K562 (cell line): ENCODE data around the gene LTBP1. TPM values are rescaled to one million over a fixed set of nuclear protein-coding genes. Genes with fewer than 3 reads are reported as not detected.

ENCODE experiments used
- ATAC-seq: fragments of 200-7000 bp; cut with Tn5 transposase; 3 replicates; pipeline ENCODE4 v1.9.1; 2020; ENCODE audit warnings: moderate library complexity
- BruUV-seq: library from RNA; stranded (reverse); fragments of 400-500 nt; replicated peaks from 2 replicates; lab custom pipeline; 2021; lab: Mats Ljungman, UMichigan
- CTCF ChIA-PET: fragments of 300-600 bp; formaldehyde crosslinking; extraction: SDS; loops from one replicate; lab custom pipeline; 2021; ENCODE audit warnings: low intra/inter-chr PET ratio; lab: Yijun Ruan, JAX
- POLR2A ChIA-PET: fragments of 300-600, 350-650 bp; sonication (Branson Sonifier 250); formaldehyde crosslinking; extraction: SDS; loops from one replicate; lab custom pipeline; 2021; ENCODE audit warnings: antibody characterized with exemption, inconsistent platforms; lab: Yijun Ruan, JAX
- DNase-seq, 4 experiments: peaks; one replicate each; pipeline versions ENCODE4 v3.0.0 to v3.0.0-alpha.2; 2011 to 2018; ENCODE audit warnings: low spot score in 3 of 4, mixed read lengths in 3 of 4; ENCODE audit errors: extremely low read depth in 1 of 4
- FAIRE-seq: peaks from 2 replicates; lab custom pipeline; 2011; peaks lifted over from hg19 to GRCh38; lab: Jason Lieb, UNC
- H2AFZ ChIP-seq: 2 replicates; pipeline ENCODE4 v1.6.0; 2011; ENCODE audit warnings: low read depth, low read length, control low read depth, inconsistent platforms
- H3K27ac ChIP-seq: fragments of 200-600 bp; 3 replicates; pipeline ENCODE4 v1.8.0; 2011; ENCODE audit warnings: low read depth, mild to moderate bottlenecking, control low read depth, inconsistent platforms, low read length, moderate library complexity, mixed read lengths; ENCODE audit errors: extremely low read depth
- H3K27me3 ChIP-seq, 2 experiments: fragments of 300-600 bp in 1 of 2; 2 replicates in 1 of 2; 3 replicates in 1 of 2; pipeline versions ENCODE4 v1.6.0 to v1.8.0; 2011; ENCODE audit warnings: inconsistent platforms in 2 of 2, low read length in 2 of 2, mild to moderate bottlenecking in 1 of 2, mixed read lengths in 1 of 2, moderate library complexity in 1 of 2; ENCODE audit not compliant: control insufficient read depth in 2 of 2, insufficient read depth in 2 of 2
- H3K36me3 ChIP-seq: fragments of 300-600 bp; 3 replicates; pipeline ENCODE4 v1.8.0; 2011; ENCODE audit warnings: mild to moderate bottlenecking, low read length, inconsistent platforms; ENCODE audit not compliant: control insufficient read depth, insufficient read depth
- H3K4me1 ChIP-seq, 2 experiments: fragments of 200-600 bp in 1 of 2; replicated peaks in 1 of 2; 2 replicates in 1 of 2; 3 replicates in 1 of 2; pipeline versions ENCODE4 v1.5.1 to v1.8.0; 2011; ENCODE audit warnings: inconsistent platforms in 2 of 2, low read length in 2 of 2, mild to moderate bottlenecking in 1 of 2, mixed read lengths in 1 of 2, moderate library complexity in 1 of 2; ENCODE audit not compliant: control insufficient read depth in 2 of 2, insufficient read depth in 2 of 2
- H3K4me2 ChIP-seq: 2 replicates; pipeline ENCODE4 v1.6.1; 2011; ENCODE audit warnings: low read length, control low read depth, inconsistent platforms, mixed read lengths; ENCODE audit not compliant: insufficient read depth
- H3K4me3 ChIP-seq: fragments of 200-600 bp; sonication (generic), shearing (Covaris generic); 2 replicates; pipeline ENCODE4 v1.5.1; 2016; ENCODE audit warnings: control low read depth, inconsistent platforms
- H3K79me2 ChIP-seq: fragments of 200-600 bp; 3 replicates; pipeline ENCODE4 v1.8.0; 2011; ENCODE audit warnings: low read length, inconsistent platforms; ENCODE audit not compliant: control insufficient read depth, insufficient read depth
- H3K9ac ChIP-seq, 2 experiments: 2 replicates each; pipeline versions ENCODE4 v1.6.0 to v1.6.1; 2011; ENCODE audit warnings: low read depth in 2 of 2, low read length in 2 of 2, control low read depth in 1 of 2, inconsistent platforms in 1 of 2, mild to moderate bottlenecking in 1 of 2, mixed read lengths in 1 of 2; ENCODE audit not compliant: insufficient read depth in 1 of 2
- H3K9me1 ChIP-seq: one replicate; pipeline ENCODE4 v1.6.0; 2011; ENCODE audit warnings: inconsistent platforms, mild to moderate bottlenecking, low read length, moderate library complexity; ENCODE audit not compliant: control insufficient read depth, insufficient read depth
- H3K9me3 ChIP-seq: replicated peaks from 2 replicates; pipeline ENCODE4 v1.5.1; 2011; ENCODE audit warnings: low read depth, low read length, inconsistent platforms; ENCODE audit not compliant: control insufficient read depth, insufficient read depth
- H4K20me1 ChIP-seq: replicated peaks from 2 replicates; pipeline ENCODE4 v1.6.1; 2011; ENCODE audit warnings: low read length, inconsistent platforms, mixed read lengths; ENCODE audit not compliant: control insufficient read depth, insufficient read depth
- CBFA2T3 ChIP-seq: fragments of 450-650 bp; IDR thresholded peaks from 2 replicates; pipeline ENCODE4 v1.6.1; 2017
- DMBX1 ChIP-seq: fragments of 250-450 bp; sonication (Bioruptor Pico); IDR thresholded peaks from 2 replicates; pipeline ENCODE4 v1.8.0; 2022; ENCODE audit warnings: inconsistent platforms, mild to moderate bottlenecking, moderate library complexity, borderline replicate concordance
- EGR1 ChIP-seq: fragments of 450-650 bp; conservative IDR thresholded peaks from 2 replicates; pipeline ENCODE4 v1.6.1; 2017; ENCODE audit warnings: mild to moderate bottlenecking
- HDAC3 ChIP-seq: fragments of 450-650 bp; IDR thresholded peaks from 2 replicates; pipeline ENCODE4 v1.6.1; 2018; ENCODE audit warnings: borderline replicate concordance, mild to moderate bottlenecking, moderate library complexity; ENCODE audit not compliant: partially characterized antibody
- HSF4 ChIP-seq: fragments of 250-450 bp; sonication (Bioruptor Pico); IDR thresholded peaks from 2 replicates; pipeline ENCODE4 v2.1.2; 2022; ENCODE audit warnings: mild to moderate bottlenecking, moderate library complexity, borderline replicate concordance
- KLF10 ChIP-seq: fragments of 250-450 bp; sonication (Bioruptor Pico); IDR thresholded peaks from 2 replicates; pipeline ENCODE4 v1.6.1; 2021; ENCODE audit warnings: matching md5 sums
- POLR2A ChIP-seq: fragments of 450-650 bp; conservative IDR thresholded peaks from 2 replicates; pipeline ENCODE4 v1.6.1; 2016
- PTTG1 ChIP-seq: fragments of 450-650 bp; IDR thresholded peaks from 2 replicates; pipeline ENCODE4 v1.6.1; 2016; ENCODE audit warnings: low read depth, mild to moderate bottlenecking, missing genetic modification characterization, missing compliant biosample characterization
- SRSF1 ChIP-seq: fragments of 200-400 bp; formaldehyde crosslinking; IDR thresholded peaks from 2 replicates; pipeline ENCODE4 v1.6.1; 2017; ENCODE audit warnings: mild to moderate bottlenecking, low read depth, low read length, moderate library complexity
- TAF1 ChIP-seq: IDR thresholded peaks from 2 replicates; pipeline ENCODE4 v1.6.1; 2011; ENCODE audit warnings: mild to moderate bottlenecking, low read length, moderate library complexity; ENCODE audit not compliant: insufficient read depth, control insufficient read depth, severe bottlenecking; ENCODE audit errors: extremely low read depth
- ZFX ChIP-seq: sonication (generic); formaldehyde crosslinking; IDR thresholded peaks from 2 replicates; pipeline ENCODE4 v1.8.0; 2022; ENCODE audit warnings: mild to moderate bottlenecking, missing genetic modification reagents, moderate library complexity
- ZNF134 ChIP-seq: fragments of 250-450 bp; sonication (Bioruptor Pico); conservative IDR thresholded peaks from 2 replicates; pipeline ENCODE4 v1.4.0; 2020
- ZZZ3 ChIP-seq: fragments of 450-650 bp; IDR thresholded peaks from 2 replicates; pipeline ENCODE4 v1.6.1; 2016; ENCODE audit warnings: antibody characterized with exemption, mild to moderate bottlenecking, moderate library complexity
- WGBS: fragments of 100-300 bp; shearing (Covaris generic); methylation state at CpG from one replicate; pipeline ENCODE4 v1.1.6; 2016; ENCODE audit warnings: low coverage, mixed read lengths; ENCODE audit not compliant: insufficient coverage; ENCODE audit errors: missing lambda C conversion rate; 5-methylcytosine and 5-hydroxymethylcytosine counted together
- in situ Hi-C: fragments of 300-500 bp; cut with MboI; formaldehyde crosslinking; loops from 4 replicates; pipeline ENCODE4 v1.15.0; 2018; ENCODE audit warnings: inconsistent platforms, mixed read lengths
- intact Hi-C: fragments of 100-400 bp; cut with micrococcal nuclease; formaldehyde crosslinking; loops from 2 replicates; pipeline ENCODE4 v1.14.2; 2022
- polyA plus RNA-seq, 8 experiments: library from polyadenylated mRNA; depleted of rRNA in 4 of 8; stranded (reverse) in 5 of 8; unstranded in 3 of 8; fragments of >200 nt; fragmentation: Nextera tagmentation in 2 of 8; fragmentation: Illumina TruSeq in 1 of 8; extraction: Ambion mirVana in 2 of 8; extraction: Trizol in 1 of 8; gene quantifications; 2 replicates each; pipeline versions ENCODE4 v1.2.1 to v1.2.3, GENCODE V29; 2011 to 2014; ENCODE audit warnings: inconsistent platforms in 1 of 8, missing spikeins in 1 of 8
- total RNA-seq, 7 experiments: library from RNA; depleted of rRNA in 6 of 7; stranded (reverse); fragments of >200 nt in 6 of 7; fragmentation: Illumina TruSeq in 2 of 7; extraction: Trizol in 2 of 7; gene quantifications; 2 replicates each; pipeline versions ENCODE4 v1.2.1 to v1.2.3, GENCODE V29; 2011 to 2021; ENCODE audit warnings: low replicate concordance in 1 of 7
- TF ChIP-seq, protein P1 (sequence below): fragments of 250-450 bp; sonication (Bioruptor Pico); IDR thresholded peaks from 2 replicates; pipeline ENCODE4 v1.8.0; 2022; ENCODE audit warnings: inconsistent platforms

LTBP1 gene
- total and polyA plus RNA-seq, 9 of the 15 experiments (the other 6 are each of a cell fraction or from before 2014, with no cell fraction given): 3.6 to 16.4 (median 8.5) TPM

GRCh38 chr2:33264766-33265165 is 318.0 kb downstream of the LTBP1 start:
- in situ Hi-C loops (no loop called here), intact Hi-C loops (no loop called here)
- Histone ChIP-seq H3K79me2 (no peaks in the 10 kb centered on the region), H3K9me1 (no peaks in the 10 kb centered on the region), H3K27ac (no peak overlapping the region; the same call in 2 of the 3 replicates), H3K36me3 (no peaks in the 10 kb centered on the region; the same call in 2 of the 3 replicates), H3K4me3 (no peak overlapping the region), H3K27me3 (no peaks in the 10 kb centered on the region), H3K9me3 (0 out of 2 replicates have a peak, but pooled peaks cover 3% of the 10 kb centered on the region), H3K9ac (no peak overlapping the region), H2AFZ (no peak overlapping the region), H4K20me1 (no peaks in the 10 kb centered on the region), H3K4me2 (no peak overlapping the region), H3K4me1 (no peaks in the 10 kb centered on the region; a peak in 1 of 5 replicates)
- 46% methylated on average over 3 of the region's 3 CpGs for WGBS
- BruUV-seq: no TSS peak
- POLR2A ChIA-PET: no interaction called here
- FAIRE-seq (no peak), DNase-seq (peak in 1 of 4 experiments; percentile 14), ATAC-seq (no peak)
- peak; percentile 57; the same call in 1 of the 2 replicates for TF ChIP-seq EGR1
- no peak for TF ChIP-seq POLR2A
- TF ChIP-seq KLF10 (CRISPR knock-in tag): no peak
- TF ChIP-seq HDAC3: no peak
- TF ChIP-seq DMBX1 (CRISPR knock-in tag): no peak
- TF ChIP-seq SRSF1: no peak
- TF ChIP-seq ZZZ3: no peak
- TF ChIP-seq, protein P1, sequence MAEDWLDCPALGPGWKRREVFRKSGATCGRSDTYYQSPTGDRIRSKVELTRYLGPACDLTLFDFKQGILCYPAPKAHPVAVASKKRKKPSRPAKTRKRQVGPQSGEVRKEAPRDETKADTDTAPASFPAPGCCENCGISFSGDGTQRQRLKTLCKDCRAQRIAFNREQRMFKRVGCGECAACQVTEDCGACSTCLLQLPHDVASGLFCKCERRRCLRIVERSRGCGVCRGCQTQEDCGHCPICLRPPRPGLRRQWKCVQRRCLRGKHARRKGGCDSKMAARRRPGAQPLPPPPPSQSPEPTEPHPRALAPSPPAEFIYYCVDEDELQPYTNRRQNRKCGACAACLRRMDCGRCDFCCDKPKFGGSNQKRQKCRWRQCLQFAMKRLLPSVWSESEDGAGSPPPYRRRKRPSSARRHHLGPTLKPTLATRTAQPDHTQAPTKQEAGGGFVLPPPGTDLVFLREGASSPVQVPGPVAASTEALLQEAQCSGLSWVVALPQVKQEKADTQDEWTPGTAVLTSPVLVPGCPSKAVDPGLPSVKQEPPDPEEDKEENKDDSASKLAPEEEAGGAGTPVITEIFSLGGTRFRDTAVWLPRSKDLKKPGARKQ (CRISPR knock-in tag): no peak
- no peak for TF ChIP-seq ZNF134 (CRISPR knock-in tag)
- no peak for TF ChIP-seq TAF1
- TF ChIP-seq ZFX (CRISPR knock-in tag): no peak
- 0 out of 2 replicates have a peak, but pooled peaks have one; percentile 15 for TF ChIP-seq CBFA2T3
- TF ChIP-seq HSF4 (CRISPR knock-in tag): no peak
- TF ChIP-seq PTTG1 (tag): no peak
- CTCF ChIA-PET: no interaction called here
